A549 treated with CORT108297 at 1 μM for 4 hours (cell line): ENCODE results near the gene SCAF1. TPM values are rescaled to one million over a fixed set of nuclear protein-coding genes. Genes with fewer than 3 reads are reported as not detected.

Source experiments
- total RNA-seq: library from RNA; stranded (reverse); fragments of 200-300 nt; extraction: Qiagen RNA extraction; gene quantifications from 5 replicates; pipeline ENCODE4 v1.2.3, GENCODE V29; 2022

Gene SCAF1
- 45.2 to 75.9 TPM (median 67.4 TPM) in 5 replicates for total RNA-seq

GRCh38 chr19:49641688-49642491 is at the start of gene SCAF1:
Gene SCAF1, plus strand, starts transcription at chr19:49642209. Its CDS starts 2,818 bp downstream, at chr19:49645027.

DNA sequence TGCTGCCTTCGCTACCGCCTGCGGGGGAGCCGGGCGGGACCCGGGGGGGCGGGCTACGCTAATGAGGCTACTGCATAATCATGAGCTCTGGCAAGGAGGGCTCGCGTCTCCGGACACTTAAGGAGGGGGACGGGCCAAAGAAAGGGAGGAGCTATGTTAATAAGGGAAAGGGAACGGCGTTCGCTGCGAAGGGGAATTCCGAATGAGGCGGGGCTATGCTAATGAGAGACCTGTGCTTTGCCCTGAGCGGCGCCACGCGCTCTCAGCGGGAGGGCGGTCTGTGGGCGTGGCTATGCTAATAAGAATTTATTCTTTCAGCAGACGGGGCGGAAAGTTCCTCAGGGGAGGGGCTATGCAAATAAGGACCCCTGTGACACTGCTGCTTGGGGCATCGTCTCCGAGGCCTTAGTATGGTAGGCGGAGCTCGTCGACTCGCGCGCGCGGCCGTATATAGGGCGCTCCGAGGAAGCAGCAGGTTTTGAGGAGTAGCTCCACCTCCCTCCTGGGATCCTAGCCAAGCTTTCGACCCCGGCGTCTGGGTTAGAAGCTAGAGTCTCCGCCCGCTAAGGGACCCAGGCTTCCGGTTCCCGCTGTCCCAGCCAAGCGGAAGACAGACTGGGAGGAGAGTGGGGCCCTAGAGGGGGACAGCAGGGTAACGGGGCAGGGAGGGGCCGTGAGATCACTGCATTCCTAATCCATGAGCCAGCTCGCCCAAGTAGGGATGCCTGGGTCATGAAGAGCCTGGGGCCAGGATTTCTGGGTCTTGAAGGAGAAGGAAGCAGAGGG is 1.7 kb upstream of the SCAF1 start, which contains the start of gene RRAS:
Gene RRAS (minus strand): TSS at position 31 of the 786 bp plus-strand sequence. CDS start 45 bp downstream, outside the sequence.

GRCh38 chr19:49665351-49666119 is 23.5 kb downstream of the SCAF1 start, which contains the start of the genes BCL2L12 and IRF3:
Gene BCL2L12, plus strand, starts transcription at chr19:49665933. Its CDS starts 760 bp downstream, at chr19:49666693.
Gene IRF3, minus strand, starts transcription at chr19:49665857. Its CDS starts 1,019 bp downstream, at chr19:49664838.

GRCh38 chr19:49677231-49677900 is 35.4 kb downstream of the SCAF1 start, which contains the start of gene PRMT1:
Gene PRMT1, plus strand, starts transcription at chr19:49677271. Its CDS starts 10 bp downstream, at chr19:49677281.

DNA sequence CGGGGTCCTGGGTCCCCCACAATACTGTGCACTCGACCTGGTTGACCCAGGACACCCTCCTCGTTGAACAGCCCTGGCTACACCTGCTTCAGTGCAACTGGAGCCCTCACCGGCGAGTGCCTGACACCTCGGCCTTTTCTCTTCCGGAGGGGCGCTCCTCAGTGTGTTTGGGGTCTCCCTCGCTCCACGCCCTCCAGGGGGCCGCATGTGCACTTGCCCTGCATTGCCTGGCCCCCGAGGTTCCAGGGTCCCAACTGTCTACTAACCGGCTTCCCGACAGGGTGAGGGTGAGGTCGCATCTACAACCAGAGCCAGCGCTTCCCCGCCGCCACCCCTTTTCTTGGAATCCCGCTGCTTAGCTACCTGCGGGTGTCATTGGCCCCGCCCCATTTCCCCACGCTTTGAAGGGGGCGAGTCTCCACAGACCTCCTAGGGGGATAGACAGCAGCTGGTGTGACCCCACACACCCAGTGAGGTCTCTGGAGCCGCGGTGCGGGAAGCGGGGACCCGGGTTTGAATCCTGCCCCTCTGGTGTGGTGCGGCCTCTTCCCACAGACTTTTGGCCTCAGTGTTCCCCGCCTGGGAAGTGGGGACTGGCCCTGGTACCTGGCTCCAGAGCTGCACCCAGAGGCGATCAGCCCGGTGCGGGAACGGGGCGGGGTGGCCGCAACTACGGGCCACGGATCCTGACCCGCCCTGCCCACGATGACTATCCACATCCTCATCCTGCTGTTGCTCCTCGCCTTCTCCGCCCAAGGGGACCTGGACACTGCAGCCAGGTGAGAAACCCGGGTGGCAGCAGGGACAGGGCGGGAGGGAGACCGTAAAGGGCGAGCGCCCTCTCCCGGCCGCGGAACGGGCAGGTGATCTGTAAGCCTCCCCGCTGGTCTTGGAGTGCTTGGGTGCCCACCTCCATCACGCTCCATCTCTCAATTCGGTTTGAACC is 47.4 kb downstream of the SCAF1 start, which contains the start of gene ADM5:
Gene ADM5 (plus strand): TSS at position 462 of the 946 bp plus-strand sequence. CDS start 244 bp downstream, at position 706.

DNA sequence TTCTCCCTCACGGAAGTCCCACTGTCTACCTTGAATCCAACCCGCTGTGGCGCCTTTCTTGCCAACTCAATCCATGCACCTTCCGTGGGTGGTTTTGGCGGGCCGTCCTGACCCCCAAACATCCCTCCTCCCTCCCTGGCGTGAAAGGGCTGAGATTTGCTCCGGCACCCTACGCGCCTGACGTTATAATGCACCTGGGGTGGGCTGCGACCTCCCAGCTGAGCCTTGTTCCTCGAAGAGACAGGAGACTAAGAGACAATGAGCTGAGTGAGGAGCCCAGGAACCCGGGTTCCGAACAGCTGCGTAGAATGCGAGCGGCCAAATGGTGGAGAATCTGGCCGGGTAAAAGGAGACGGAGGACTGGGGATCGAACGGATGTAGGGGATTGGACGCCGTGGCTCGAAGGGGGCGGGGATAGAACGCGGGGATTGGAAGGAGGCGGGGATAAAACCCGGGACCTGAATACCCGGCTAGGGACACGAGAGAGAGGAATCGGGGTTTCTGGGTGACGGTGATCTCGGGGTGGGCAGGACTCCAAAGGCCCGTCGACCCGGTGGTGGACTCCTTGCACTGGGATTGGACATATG is 48.7 kb downstream of the SCAF1 start, which contains the start of gene CPT1C:
Gene CPT1C (plus strand): TSS at position 461 of the 587 bp plus-strand sequence. CDS start 1,137 bp downstream, outside the sequence.

Other genes starting within 250 kb of the SCAF1 start
- gene PTH2, start 218.8 kb upstream of the SCAF1 start, total RNA-seq: not detected in 5 replicates
- gene GFY, start 216.8 kb upstream of the SCAF1 start, total RNA-seq: 0.14 to 0.27 TPM (median 0.18 TPM) in 5 replicates
- 0.53 to 0.74 TPM (median 0.65 TPM) in 5 replicates for gene SLC17A7, start 200.7 kb upstream of the SCAF1 start, total RNA-seq
- 90.8 to 101 TPM (median 98.8 TPM) in 5 replicates for gene PIH1D1, start 190.4 kb upstream of the SCAF1 start, total RNA-seq
- 16.2 to 27.2 TPM (median 24.9 TPM) in 5 replicates for gene ALDH16A1, start 189.0 kb upstream of the SCAF1 start, total RNA-seq
- 0.92 to 1.7 TPM (median 1.3 TPM) in 5 replicates for gene FLT3LG, start 168.0 kb upstream of the SCAF1 start, total RNA-seq
- 4,068 to 4,436 TPM (median 4,207 TPM) in 5 replicates for gene RPL13A, start 154.6 kb upstream of the SCAF1 start, total RNA-seq
- 3,819 to 4,411 TPM (median 4,040 TPM) in 5 replicates for gene RPS11, start 145.8 kb upstream of the SCAF1 start, total RNA-seq
- gene FCGRT, start 129.5 kb upstream of the SCAF1 start, total RNA-seq: 21.8 to 35.0 TPM (median 29.8 TPM) in 5 replicates
- gene RCN3, start 114.2 kb upstream of the SCAF1 start, total RNA-seq: 1.6 to 2.7 TPM (median 1.8 TPM) in 5 replicates
- 85.6 to 111 TPM (median 104 TPM) in 5 replicates for gene NOSIP, start 61.7 kb upstream of the SCAF1 start, total RNA-seq
- 0.45 to 1.1 TPM (median 0.81 TPM) in 5 replicates for gene PRRG2, start 60.9 kb upstream of the SCAF1 start, total RNA-seq
- gene PRR12, start 51.0 kb upstream of the SCAF1 start, total RNA-seq: 23.7 to 33.6 TPM (median 31.9 TPM) in 5 replicates
- gene RRAS, start 2.1 kb upstream of the SCAF1 start, total RNA-seq: 89.9 to 139 TPM (median 135 TPM) in 5 replicates
- 102 to 117 TPM (median 111 TPM) in 5 replicates for gene IRF3, start 23.6 kb downstream of the SCAF1 start, total RNA-seq
- gene BCL2L12, start 23.7 kb downstream of the SCAF1 start, total RNA-seq: 56.3 to 78.7 TPM (median 72.9 TPM) in 5 replicates
- 387 to 457 TPM (median 414 TPM) in 5 replicates for gene PRMT1, start 35.1 kb downstream of the SCAF1 start, total RNA-seq
- gene ADM5, start 47.4 kb downstream of the SCAF1 start, total RNA-seq: 3.4 to 6.5 TPM (median 6.0 TPM) in 5 replicates
- 12.0 to 15.0 TPM (median 12.8 TPM) in 5 replicates for gene CPT1C, start 48.9 kb downstream of the SCAF1 start, total RNA-seq
- not detected in 5 replicates for gene TSKS, start 121.1 kb downstream of the SCAF1 start, total RNA-seq
- 40.6 to 58.3 TPM (median 56.1 TPM) in 5 replicates for gene AP2A1, start 124.8 kb downstream of the SCAF1 start, total RNA-seq
- gene FUZ, start 171.1 kb downstream of the SCAF1 start, total RNA-seq: 12.8 to 15.6 TPM (median 15.3 TPM) in 5 replicates
- 45.5 to 76.6 TPM (median 69.6 TPM) in 5 replicates for gene MED25, start 176.1 kb downstream of the SCAF1 start, total RNA-seq
- 106 to 161 TPM (median 152 TPM) in 5 replicates for gene PTOV1, start 208.9 kb downstream of the SCAF1 start, total RNA-seq
- gene PNKP, start 225.4 kb downstream of the SCAF1 start, total RNA-seq: 40.8 to 62.1 TPM (median 54.2 TPM) in 5 replicates
- gene AKT1S1, start 235.1 kb downstream of the SCAF1 start, total RNA-seq: 66.3 to 120 TPM (median 113 TPM) in 5 replicates
- 20.1 to 24.1 TPM (median 23.8 TPM) in 5 replicates for gene TBC1D17, start 235.5 kb downstream of the SCAF1 start, total RNA-seq